IMR-90 (cell line): ENCODE measurements around the gene TMC4. TPM values are rescaled to one million over a fixed set of nuclear protein-coding genes. Genes with fewer than 3 reads are reported as not detected.

Experiments used
- ATAC-seq: fragments of 200-7000 bp; cut with Tn5 transposase; 2 replicates; pipeline ENCODE4 v1.9.1; 2020; ENCODE audit warnings: low read depth, mild to moderate bottlenecking, moderate library complexity
- BruUV-seq: library from RNA; stranded (reverse); fragments of 400-500 nt; replicated peaks from 2 replicates; lab custom pipeline; 2021; lab: Mats Ljungman, UMichigan
- CTCF ChIA-PET: fragments of 300-600 bp; formaldehyde crosslinking; extraction: SDS; loops from one replicate; lab custom pipeline; 2021; ENCODE audit warnings: antibody characterized with exemption; lab: Yijun Ruan, JAX
- POLR2A ChIA-PET: fragments of 300-600 bp; sonication (Branson Sonifier 250); formaldehyde crosslinking; loops from one replicate; lab custom pipeline; 2022; ENCODE audit warnings: antibody characterized with exemption; ENCODE audit not compliant: unreplicated experiment; lab: Charles Lee
- DNase-seq: peaks from one replicate; pipeline ENCODE4 v3.0.0; 2013
- H2AFZ ChIP-seq: replicated peaks from 2 replicates; pipeline ENCODE3; 2013; ENCODE audit warnings: low read length, mild to moderate bottlenecking; ENCODE audit not compliant: poor library complexity
- H2AK5ac ChIP-seq: 2 replicates; pipeline ENCODE4 v1.6.1; 2013; ENCODE audit warnings: low read depth, low read length, inconsistent platforms
- H2AK9ac ChIP-seq: replicated peaks from 2 replicates; pipeline ENCODE3; 2013; ENCODE audit warnings: mild to moderate bottlenecking, low read depth, low read length, moderate library complexity; ENCODE audit not compliant: poor library complexity
- H2BK120ac ChIP-seq: 2 replicates; pipeline ENCODE4 v1.6.1; 2013; ENCODE audit warnings: low read depth, low read length, inconsistent platforms
- H2BK15ac ChIP-seq: 3 replicates; pipeline ENCODE4 v1.6.1; 2013; ENCODE audit warnings: low read depth, low read length, inconsistent platforms
- H2BK20ac ChIP-seq: 2 replicates; pipeline ENCODE4 v1.6.1; 2013; ENCODE audit warnings: low read depth, mild to moderate bottlenecking, inconsistent platforms, low read length, moderate library complexity
- H2BK5ac ChIP-seq: 2 replicates; pipeline ENCODE4 v1.6.1; 2013; ENCODE audit warnings: mild to moderate bottlenecking, low read depth, low read length, inconsistent platforms; ENCODE audit not compliant: poor library complexity, severe bottlenecking
- H3K14ac ChIP-seq: replicated peaks from 2 replicates; pipeline ENCODE4 v1.6.1; 2013; ENCODE audit warnings: low read depth, low read length, inconsistent platforms
- H3K18ac ChIP-seq: 2 replicates; pipeline ENCODE4 v1.6.1; 2013; ENCODE audit warnings: low read depth, low read length, control low read depth
- H3K23ac ChIP-seq: 2 replicates; pipeline ENCODE4 v1.6.1; 2013; ENCODE audit warnings: low read depth, low read length, inconsistent platforms
- H3K27ac ChIP-seq: 2 replicates; pipeline ENCODE4 v1.5.1; 2013; ENCODE audit warnings: mild to moderate bottlenecking, control low read depth, low read length; ENCODE audit not compliant: insufficient read depth
- H3K27me3 ChIP-seq: 2 replicates; pipeline ENCODE4 v1.6.1; 2013; ENCODE audit warnings: low read length; ENCODE audit not compliant: control insufficient read depth, insufficient read depth
- H3K36me3 ChIP-seq: 2 replicates; pipeline ENCODE4 v1.6.1; 2013; ENCODE audit warnings: low read length, mixed read lengths; ENCODE audit not compliant: control insufficient read depth, insufficient read depth
- H3K4ac ChIP-seq: 2 replicates; pipeline ENCODE4 v1.6.1; 2013; ENCODE audit warnings: low read depth, low read length, inconsistent platforms
- H3K4me1 ChIP-seq: 2 replicates; pipeline ENCODE4 v1.6.1; 2013; ENCODE audit warnings: low read length, mixed read lengths; ENCODE audit not compliant: control insufficient read depth, insufficient read depth
- H3K4me2 ChIP-seq: 2 replicates; pipeline ENCODE4 v1.6.1; 2013; ENCODE audit warnings: low read depth, mild to moderate bottlenecking, control low read depth, low read length, moderate library complexity
- H3K4me3 ChIP-seq: 2 replicates; pipeline ENCODE4 v1.5.1; 2013; ENCODE audit warnings: low read depth, mild to moderate bottlenecking, control low read depth, low read length, moderate library complexity; ENCODE audit not compliant: insufficient read depth
- H3K56ac ChIP-seq: 2 replicates; pipeline ENCODE4 v1.6.1; 2013; ENCODE audit warnings: low read length, inconsistent platforms; ENCODE audit not compliant: insufficient read depth; ENCODE audit errors: extremely low read depth
- H3K79me1 ChIP-seq, 2 experiments: 2 replicates each; pipeline ENCODE4 v1.6.1; 2013; ENCODE audit warnings: low read length in 2 of 2, inconsistent platforms in 1 of 2, low read depth in 1 of 2
- H3K9ac ChIP-seq: 2 replicates; pipeline ENCODE4 v1.6.1; 2013; ENCODE audit warnings: low read depth, low read length, control low read depth
- H3K9me1 ChIP-seq: 2 replicates; pipeline ENCODE4 v1.6.1; 2013; ENCODE audit warnings: low read length, inconsistent platforms; ENCODE audit not compliant: insufficient read depth
- H3K9me3 ChIP-seq: 2 replicates; pipeline ENCODE4 v1.6.1; 2013; ENCODE audit warnings: low read length; ENCODE audit not compliant: control insufficient read depth, insufficient read depth
- H4K20me1 ChIP-seq: 2 replicates; pipeline ENCODE4 v1.6.1; 2013; ENCODE audit warnings: low read length, inconsistent platforms; ENCODE audit not compliant: insufficient read depth
- H4K5ac ChIP-seq: 2 replicates; pipeline ENCODE4 v1.6.1; 2013; ENCODE audit warnings: mild to moderate bottlenecking, low read depth, low read length, control low read depth
- H4K8ac ChIP-seq, 2 experiments: 2 replicates each; pipeline ENCODE4 v1.6.1; 2013; ENCODE audit warnings: low read depth in 2 of 2, low read length in 2 of 2, control low read depth in 1 of 2, inconsistent platforms in 1 of 2
- H4K91ac ChIP-seq: 2 replicates; pipeline ENCODE4 v1.6.1; 2013; ENCODE audit warnings: low read depth, low read length, inconsistent platforms; ENCODE audit not compliant: insufficient read depth
- BHLHE40 ChIP-seq: fragments of 150-350 bp; IDR thresholded peaks from 2 replicates; pipeline ENCODE4 v1.6.1; 2016; ENCODE audit warnings: mild to moderate bottlenecking, low read depth, low read length
- CEBPB ChIP-seq: IDR thresholded peaks from 2 replicates; pipeline ENCODE4 v1.6.1; 2012; ENCODE audit warnings: low read depth, low read length, improper control_type of control experiment
- CHD1 ChIP-seq: IDR thresholded peaks from 2 replicates; pipeline ENCODE4 v1.6.1; 2012; ENCODE audit warnings: low read depth, low read length, improper control_type of control experiment
- FOS ChIP-seq: fragments of 150-350 bp; IDR thresholded peaks from 2 replicates; pipeline ENCODE4 v1.6.1; 2016; ENCODE audit warnings: low read depth, low read length
- MAFK ChIP-seq: IDR thresholded peaks from 2 replicates; pipeline ENCODE4 v1.6.1; 2012; ENCODE audit warnings: low read depth, low read length, improper control_type of control experiment
- MAZ ChIP-seq: IDR thresholded peaks from 2 replicates; pipeline ENCODE4 v1.6.1; 2012; ENCODE audit warnings: low read depth, mild to moderate bottlenecking, low read length, improper control_type of control experiment, moderate library complexity, borderline replicate concordance
- MXI1 ChIP-seq: IDR thresholded peaks from 2 replicates; pipeline ENCODE4 v1.6.1; 2012; ENCODE audit warnings: low read depth, mild to moderate bottlenecking, low read length, moderate library complexity, borderline replicate concordance
- NFE2L2 ChIP-seq: fragments of 150-350 bp; IDR thresholded peaks from 2 replicates; pipeline ENCODE4 v1.6.1; 2016; ENCODE audit warnings: low read depth, mild to moderate bottlenecking, low read length
- POLR2A ChIP-seq: IDR thresholded peaks from 2 replicates; pipeline ENCODE4 v1.6.1; 2012; ENCODE audit warnings: mild to moderate bottlenecking, low read depth, low read length
- RAD21 ChIP-seq: IDR thresholded peaks from 2 replicates; pipeline ENCODE4 v1.6.1; 2012; ENCODE audit warnings: low read length, improper control_type of control experiment
- RCOR1 ChIP-seq: IDR thresholded peaks from 2 replicates; pipeline ENCODE4 v1.6.1; 2012; ENCODE audit warnings: mild to moderate bottlenecking, low read length, improper control_type of control experiment; ENCODE audit not compliant: insufficient replicate concordance
- RFX5 ChIP-seq: IDR thresholded peaks from 2 replicates; pipeline ENCODE4 v1.8.0; 2012; ENCODE audit warnings: low read depth, mild to moderate bottlenecking, low read length, moderate library complexity
- SMC3 ChIP-seq: fragments of 150-350 bp; IDR thresholded peaks from 2 replicates; pipeline ENCODE4 v1.6.1; 2016; ENCODE audit warnings: low read depth, mild to moderate bottlenecking, antibody characterized with exemption, low read length, moderate library complexity
- USF2 ChIP-seq: fragments of 150-350 bp; IDR thresholded peaks from 2 replicates; pipeline ENCODE4 v1.6.1; 2017; ENCODE audit warnings: mild to moderate bottlenecking, antibody characterized with exemption, low read length, low read depth
- WGBS, 2 experiments: methylation state at CpG; one replicate each; pipeline versions ENCODE4 v1.1.5 to v1.1.7; 2013; ENCODE audit warnings: missing lambda C conversion rate in 2 of 2; ENCODE audit not compliant: insufficient read length in 1 of 2; ENCODE audit errors: extremely low coverage in 2 of 2; 5-methylcytosine and 5-hydroxymethylcytosine counted together
- dilution Hi-C: fragments of 300-500 bp; cut with HindIII; formaldehyde crosslinking; loops from one replicate; pipeline ENCODE4 v1.14.3; 2018; ENCODE audit warnings: low sequenced_read_pairs; ENCODE audit not compliant: unreplicated experiment
- in situ Hi-C: fragments of 300-500 bp; cut with MboI; formaldehyde crosslinking; loops from 3 replicates; pipeline ENCODE4 v1.14.3; 2019; ENCODE audit warnings: low sequenced_read_pairs, inconsistent platforms, mixed read lengths
- intact Hi-C: fragments of 100-400 bp; cut with micrococcal nuclease; formaldehyde crosslinking; loops from 2 replicates; pipeline ENCODE4 v1.10.0; 2022
- polyA plus RNA-seq, 3 experiments: library from polyadenylated mRNA; depleted of rRNA; stranded (reverse); fragments of >200 nt; gene quantifications; 2 replicates each; pipeline ENCODE4 v1.2.3, GENCODE V29; 2012; ENCODE audit warnings: low replicate concordance in 1 of 3
- total RNA-seq: library from RNA; depleted of rRNA; stranded (reverse); fragments of >200 nt; gene quantifications from 2 replicates; pipeline ENCODE4 v1.2.3, GENCODE V29; 2012
- TF ChIP-seq, protein P1 (sequence below): conservative IDR thresholded peaks from 2 replicates; pipeline ENCODE4 v1.5.1; 2012; ENCODE audit warnings: mild to moderate bottlenecking, low read depth, low read length, improper control_type of control experiment

The TMC4 gene
- total and polyA plus RNA-seq, 2 of the 4 experiments (the other 2 are of a cell fraction): 0.72 to 1.1 TPM

DNA sequence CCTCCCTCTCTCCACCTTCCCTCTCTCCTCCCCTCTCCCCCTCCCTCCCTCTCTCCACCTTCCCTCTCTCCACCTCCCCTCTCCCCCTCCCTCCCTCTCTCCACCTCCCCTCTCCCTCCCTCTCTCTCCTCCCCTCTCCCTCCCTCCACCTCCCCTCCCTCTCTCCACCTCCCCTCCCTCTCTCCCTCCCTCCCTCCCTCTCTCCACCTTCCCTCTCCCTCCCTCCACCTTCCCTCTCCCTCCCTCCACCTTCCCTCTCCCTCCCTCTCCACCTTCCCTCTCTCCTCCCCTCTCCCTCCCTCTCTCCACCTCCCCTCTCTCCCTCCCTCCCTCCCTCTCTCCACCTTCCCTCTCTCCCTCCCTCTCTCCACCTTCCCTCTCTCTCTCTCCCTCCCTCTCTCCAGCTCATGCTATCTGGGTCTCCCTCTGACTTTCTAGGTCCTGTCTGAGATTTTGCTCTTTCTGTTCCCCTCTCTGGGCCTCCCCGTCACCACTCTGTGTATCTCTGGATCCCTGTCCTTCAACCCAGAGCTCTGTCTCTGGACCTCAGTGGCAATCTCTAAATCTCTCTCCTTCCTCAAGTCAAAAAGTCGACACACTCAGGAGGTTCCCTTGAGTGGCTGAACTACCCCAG lies 38.9 kb downstream of the TMC4 start:
- Histone ChIP-seq H3K27ac (no peak overlapping the region), H3K4me1 (peaks cover 10% of the 10 kb centered on the region), H4K5ac (no peak overlapping the region), H3K4me2 (no peak overlapping the region), H3K4ac (no peak overlapping the region), H2BK20ac (no peak overlapping the region), H4K20me1 (peaks cover 10% of the 10 kb centered on the region; the same call in 1 of the 2 replicates), H2BK15ac (no peak overlapping the region), H3K27me3 (no peaks in the 10 kb centered on the region), H3K9me3 (no peaks in the 10 kb centered on the region), H3K9me1 (peaks cover 4% of the 10 kb centered on the region; the same call in 1 of the 2 replicates), H2AFZ (no peak overlapping the region), H2BK120ac (no peak overlapping the region), H2AK9ac (no peak overlapping the region), H3K4me3 (no peak overlapping the region), H4K8ac (no peak overlapping the region), H3K14ac (no peak overlapping the region), H3K18ac (no peak overlapping the region), H3K23ac (no peak overlapping the region), H3K9ac (no peak overlapping the region), H2BK5ac (no peak overlapping the region), H4K91ac (no peak overlapping the region), H3K79me1 (peaks cover 0 to 7% of the 10 kb centered on the region in 2 experiments; a peak in 1 of 4 replicates), H2AK5ac (no peak overlapping the region), H3K36me3 (peaks cover 16% of the 10 kb centered on the region), H3K56ac (no peak overlapping the region)
- no peak for DNase-seq
- 65% methylated on average over 2 of the region's 2 CpGs; no CpG with 5 or more reads in 1 of the 2 experiments for WGBS, 2 experiments
- TF ChIP-seq RFX5: no peak
- no peak for TF ChIP-seq RCOR1
- no peak for TF ChIP-seq MAZ
- no peak for TF ChIP-seq SMC3
- TF ChIP-seq MAFK: no peak
- no peak for TF ChIP-seq FOS
- no peak for TF ChIP-seq USF2
- TF ChIP-seq NFE2L2: no peak
- TF ChIP-seq, protein P1, sequence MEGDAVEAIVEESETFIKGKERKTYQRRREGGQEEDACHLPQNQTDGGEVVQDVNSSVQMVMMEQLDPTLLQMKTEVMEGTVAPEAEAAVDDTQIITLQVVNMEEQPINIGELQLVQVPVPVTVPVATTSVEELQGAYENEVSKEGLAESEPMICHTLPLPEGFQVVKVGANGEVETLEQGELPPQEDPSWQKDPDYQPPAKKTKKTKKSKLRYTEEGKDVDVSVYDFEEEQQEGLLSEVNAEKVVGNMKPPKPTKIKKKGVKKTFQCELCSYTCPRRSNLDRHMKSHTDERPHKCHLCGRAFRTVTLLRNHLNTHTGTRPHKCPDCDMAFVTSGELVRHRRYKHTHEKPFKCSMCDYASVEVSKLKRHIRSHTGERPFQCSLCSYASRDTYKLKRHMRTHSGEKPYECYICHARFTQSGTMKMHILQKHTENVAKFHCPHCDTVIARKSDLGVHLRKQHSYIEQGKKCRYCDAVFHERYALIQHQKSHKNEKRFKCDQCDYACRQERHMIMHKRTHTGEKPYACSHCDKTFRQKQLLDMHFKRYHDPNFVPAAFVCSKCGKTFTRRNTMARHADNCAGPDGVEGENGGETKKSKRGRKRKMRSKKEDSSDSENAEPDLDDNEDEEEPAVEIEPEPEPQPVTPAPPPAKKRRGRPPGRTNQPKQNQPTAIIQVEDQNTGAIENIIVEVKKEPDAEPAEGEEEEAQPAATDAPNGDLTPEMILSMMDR: no peak
- no peak for TF ChIP-seq RAD21
- no peak for TF ChIP-seq MXI1
- no peak for TF ChIP-seq CEBPB
- TF ChIP-seq BHLHE40: no peak
- TF ChIP-seq POLR2A: no peak
- no peak for TF ChIP-seq CHD1
- ATAC-seq: no peak
- ChIA-PET CTCF (no interaction called here), POLR2A (no interaction called here)
- no TSS peak for BruUV-seq
- intact Hi-C loops (no loop called here), in situ Hi-C loops (loop anchor here (25.0 kb wide), 1 partner anchor 1528 kb away; the partner anchor contains the start of gene U2AF2), dilution Hi-C loops (no loop called here)
